H9 (cell line): ENCODE results near the gene ZNF81. TPM values are rescaled to one million over a fixed set of nuclear protein-coding genes. Genes with fewer than 3 reads are reported as not detected.

Experiments used
- DNase-seq: peaks from one replicate; pipeline ENCODE4 v3.0.0-alpha.2; 2017
- H2AFZ ChIP-seq: one replicate; pipeline ENCODE4 v1.6.1; 2013; ENCODE audit warnings: mild to moderate bottlenecking, low read length, control low read depth, moderate library complexity
- H2AK5ac ChIP-seq: 2 replicates; pipeline ENCODE4 v1.6.1; 2013; ENCODE audit warnings: low read length, control low read depth, mixed read lengths; ENCODE audit not compliant: insufficient read length
- H2BK120ac ChIP-seq: one replicate; pipeline ENCODE4 v1.6.1; 2013; ENCODE audit warnings: low read depth, mild to moderate bottlenecking, low read length, control low read depth, inconsistent platforms; ENCODE audit not compliant: poor library complexity, severe bottlenecking
- H2BK12ac ChIP-seq: 2 replicates; pipeline ENCODE4 v1.6.1; 2013; ENCODE audit warnings: low read length, control low read depth, mixed read lengths, low read depth; ENCODE audit not compliant: insufficient read length
- H2BK15ac ChIP-seq: 2 replicates; pipeline ENCODE4 v1.6.1; 2013; ENCODE audit warnings: low read depth, low read length, control low read depth
- H2BK20ac ChIP-seq: one replicate; pipeline ENCODE4 v1.6.1; 2013; ENCODE audit warnings: low read depth, mild to moderate bottlenecking, low read length, control low read depth, inconsistent platforms; ENCODE audit not compliant: poor library complexity, severe bottlenecking
- H2BK5ac ChIP-seq: 2 replicates; pipeline ENCODE4 v1.6.1; 2013; ENCODE audit warnings: low read length, control low read depth, mixed read lengths; ENCODE audit not compliant: insufficient read length
- H3K14ac ChIP-seq: 2 replicates; pipeline ENCODE4 v1.6.1; 2013; ENCODE audit warnings: low read length, control low read depth; ENCODE audit not compliant: insufficient read depth
- H3K18ac ChIP-seq: 2 replicates; pipeline ENCODE4 v1.6.1; 2013; ENCODE audit warnings: low read depth, mild to moderate bottlenecking, mixed read lengths, low read length, control low read depth; ENCODE audit not compliant: insufficient read length
- H3K23ac ChIP-seq: 2 replicates; pipeline ENCODE4 v1.6.1; 2013; ENCODE audit warnings: low read length, control low read depth, mixed read lengths, low read depth; ENCODE audit not compliant: insufficient read length
- H3K23me2 ChIP-seq: 2 replicates; pipeline ENCODE4 v1.6.1; 2013; ENCODE audit warnings: low read depth, mild to moderate bottlenecking, mixed read lengths, low read length, control low read depth; ENCODE audit not compliant: insufficient read length, poor library complexity, severe bottlenecking
- H3K27ac ChIP-seq: 2 replicates; pipeline ENCODE4 v1.5.1; 2013; ENCODE audit warnings: low read length, control low read depth, mixed read lengths, low read depth; ENCODE audit not compliant: insufficient read length
- H3K27me3 ChIP-seq: 2 replicates; pipeline ENCODE4 v1.6.1; 2013; ENCODE audit warnings: low read length, control low read depth, inconsistent platforms; ENCODE audit not compliant: insufficient read depth
- H3K4ac ChIP-seq: 2 replicates; pipeline ENCODE4 v1.6.1; 2013; ENCODE audit warnings: low read depth, mild to moderate bottlenecking, control low read depth, inconsistent platforms, low read length, moderate library complexity
- H3K4me1 ChIP-seq: 2 replicates; pipeline ENCODE4 v1.6.1; 2013; ENCODE audit warnings: low read length, control low read depth, inconsistent platforms; ENCODE audit not compliant: insufficient read depth
- H3K4me2 ChIP-seq: 2 replicates; pipeline ENCODE4 v1.6.1; 2013; ENCODE audit warnings: low read length, control low read depth, mixed read lengths; ENCODE audit not compliant: insufficient read length, insufficient read depth
- H3K56ac ChIP-seq: 2 replicates; pipeline ENCODE4 v1.6.1; 2013; ENCODE audit warnings: low read depth, mild to moderate bottlenecking, mixed read lengths, low read length, control low read depth; ENCODE audit not compliant: insufficient read length
- H3K79me1 ChIP-seq: 2 replicates; pipeline ENCODE4 v1.6.1; 2013; ENCODE audit warnings: low read depth, mild to moderate bottlenecking, moderate library complexity, low read length, control low read depth, inconsistent platforms; ENCODE audit not compliant: insufficient read depth, poor library complexity, severe bottlenecking
- H3K79me2 ChIP-seq: 2 replicates; pipeline ENCODE4 v1.6.1; 2013; ENCODE audit warnings: low read length, control low read depth, inconsistent platforms; ENCODE audit not compliant: insufficient read depth
- H3K9ac ChIP-seq: 2 replicates; pipeline ENCODE4 v1.6.1; 2013; ENCODE audit warnings: low read length, control low read depth, mixed read lengths; ENCODE audit not compliant: insufficient read length; ENCODE audit errors: extremely low read depth
- H3K9me3 ChIP-seq: one replicate; pipeline ENCODE4 v1.6.1; 2013; ENCODE audit warnings: low read depth, low read length, inconsistent platforms; ENCODE audit not compliant: control insufficient read depth
- H3T11ph ChIP-seq: one replicate; pipeline ENCODE4 v1.6.1; 2013; ENCODE audit warnings: mild to moderate bottlenecking, low read length, control low read depth, inconsistent platforms
- H4K20me1 ChIP-seq: one replicate; pipeline ENCODE4 v1.6.1; 2013; ENCODE audit not compliant: control insufficient read depth, insufficient read length, insufficient read depth
- H4K5ac ChIP-seq: 2 replicates; pipeline ENCODE4 v1.6.1; 2013; ENCODE audit warnings: low read depth, mild to moderate bottlenecking, mixed read lengths, low read length, control low read depth; ENCODE audit not compliant: insufficient read length
- H4K8ac ChIP-seq: replicated peaks from 2 replicates; pipeline ENCODE4 v1.6.1; 2013; ENCODE audit warnings: low read length, control low read depth, mixed read lengths, low read depth; ENCODE audit not compliant: insufficient read length
- H4K91ac ChIP-seq: 2 replicates; pipeline ENCODE4 v1.6.1; 2013; ENCODE audit warnings: low read depth, mild to moderate bottlenecking, moderate library complexity, mixed read lengths, low read length, control low read depth; ENCODE audit not compliant: insufficient read length
- H3K27ac Mint-ChIP-seq, 3 experiments: 2 replicates in 2 of 3; 3 replicates in 1 of 3; pipeline ENCODE4 v1.8.0; 2020 to 2021; ENCODE audit warnings: mixed read lengths in 3 of 3, mild to moderate bottlenecking in 1 of 3, moderate library complexity in 1 of 3
- H3K27me3 Mint-ChIP-seq: 2 replicates; pipeline ENCODE4 v1.8.0; 2021; ENCODE audit warnings: low read depth, mild to moderate bottlenecking, moderate library complexity, mixed read lengths
- H3K36me3 Mint-ChIP-seq, 3 experiments: 2 replicates in 2 of 3; 3 replicates in 1 of 3; pipeline ENCODE4 v1.8.0; 2020 to 2021; ENCODE audit warnings: low read depth in 3 of 3, mixed read lengths in 3 of 3; ENCODE audit not compliant: insufficient read depth in 1 of 3
- H3K4me1 Mint-ChIP-seq, 2 experiments: 2 replicates each; pipeline ENCODE4 v1.8.0; 2020; ENCODE audit warnings: mixed read lengths in 2 of 2
- H3K4me3 Mint-ChIP-seq, 2 experiments: 2 replicates in 1 of 2; 3 replicates in 1 of 2; pipeline ENCODE4 v1.8.0; 2020 to 2021; ENCODE audit warnings: mild to moderate bottlenecking in 2 of 2, mixed read lengths in 2 of 2, moderate library complexity in 1 of 2
- H3K9me3 Mint-ChIP-seq, 2 experiments: 2 replicates in 1 of 2; 3 replicates in 1 of 2; pipeline ENCODE4 v1.8.0; 2020; ENCODE audit warnings: mild to moderate bottlenecking in 2 of 2, mixed read lengths in 2 of 2, moderate library complexity in 1 of 2
- WGBS: extraction: QIAGEN DNeasy Blood & Tissue Kit; methylation state at CpG from one replicate; pipeline ENCODE4 v1.1.7; 2013; ENCODE audit warnings: missing lambda C conversion rate, low lambda C conversion rate, mixed read lengths; ENCODE audit not compliant: insufficient read length; ENCODE audit errors: extremely low coverage; 5-methylcytosine and 5-hydroxymethylcytosine counted together
- total RNA-seq: library from RNA; stranded (reverse); gene quantifications from 2 replicates; pipeline ENCODE4 v1.2.1, GENCODE V29; 2021
- TF ChIP-seq, protein P1 (sequence below): fragments of 200-600 bp; sonication (generic); conservative IDR thresholded peaks from 3 replicates; pipeline ENCODE4 v1.8.0; 2021; ENCODE audit warnings: antibody characterized with exemption, mild to moderate bottlenecking

The ZNF81 gene
- total RNA-seq, 1 experiment from 2014 or later: 11.0 TPM

- Histone ChIP-seq H3K23me2 (no peaks in the 10 kb centered on the region), H3K27ac (no peak overlapping the region), H3K4ac (no peak overlapping the region), H3K18ac (no peak overlapping the region), H3K14ac (no peak overlapping the region), H2BK15ac (no peak overlapping the region), H3K23ac (no peak overlapping the region), H3K27me3 (no peaks in the 10 kb centered on the region), H3K79me2 (no peaks in the 10 kb centered on the region), H3K4me1 (no peaks in the 10 kb centered on the region), H4K5ac (no peak overlapping the region), H3K9ac (no peak overlapping the region), H3K4me2 (no peak overlapping the region), H2BK12ac (no peak overlapping the region), H3K79me1 (no peaks in the 10 kb centered on the region), H3K9me3 (peaks cover 11% of the 10 kb centered on the region), H4K8ac (no peak overlapping the region), H2BK20ac (no peak overlapping the region), H4K20me1 (no peaks in the 10 kb centered on the region), H2BK120ac (no peak overlapping the region), H2AFZ (no peak overlapping the region), H2AK5ac (no peak overlapping the region), H2BK5ac (no peak overlapping the region), H3K56ac (no peak overlapping the region), H4K91ac (no peak overlapping the region), H3T11ph (no peak overlapping the region)
- Mint-ChIP-seq H3K4me1 (no peaks in the 10 kb centered on the region), H3K36me3 (peaks cover 3 to 43% (median 14%) of the 10 kb centered on the region in 3 experiments; a peak in 5 of 7 replicates), H3K27me3 (no peaks in the 10 kb centered on the region), H3K4me3 (no peak overlapping the region), H3K27ac (no peak overlapping the region), H3K9me3 (peaks cover 60 to 71% of the 10 kb centered on the region in 2 experiments)
- WGBS: no CpG with 5 or more reads among the region's 1 CpG
- no peak for DNase-seq
- TF ChIP-seq, protein P1, sequence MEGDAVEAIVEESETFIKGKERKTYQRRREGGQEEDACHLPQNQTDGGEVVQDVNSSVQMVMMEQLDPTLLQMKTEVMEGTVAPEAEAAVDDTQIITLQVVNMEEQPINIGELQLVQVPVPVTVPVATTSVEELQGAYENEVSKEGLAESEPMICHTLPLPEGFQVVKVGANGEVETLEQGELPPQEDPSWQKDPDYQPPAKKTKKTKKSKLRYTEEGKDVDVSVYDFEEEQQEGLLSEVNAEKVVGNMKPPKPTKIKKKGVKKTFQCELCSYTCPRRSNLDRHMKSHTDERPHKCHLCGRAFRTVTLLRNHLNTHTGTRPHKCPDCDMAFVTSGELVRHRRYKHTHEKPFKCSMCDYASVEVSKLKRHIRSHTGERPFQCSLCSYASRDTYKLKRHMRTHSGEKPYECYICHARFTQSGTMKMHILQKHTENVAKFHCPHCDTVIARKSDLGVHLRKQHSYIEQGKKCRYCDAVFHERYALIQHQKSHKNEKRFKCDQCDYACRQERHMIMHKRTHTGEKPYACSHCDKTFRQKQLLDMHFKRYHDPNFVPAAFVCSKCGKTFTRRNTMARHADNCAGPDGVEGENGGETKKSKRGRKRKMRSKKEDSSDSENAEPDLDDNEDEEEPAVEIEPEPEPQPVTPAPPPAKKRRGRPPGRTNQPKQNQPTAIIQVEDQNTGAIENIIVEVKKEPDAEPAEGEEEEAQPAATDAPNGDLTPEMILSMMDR: no peak
Measured at GRCh38 chrX:47843363-47843762, 6.7 kb downstream of the ZNF81 start.
